Amygdala (tissue), 56 donors: ENCODE measurements around the gene RTP5.
"Not testable (repeated sequence)": the region's sequence is repeated elsewhere in the genome, so short reads cannot be mapped to it uniquely, and the experiment has no call there.

Experiments used
- DNase-seq, 56 donors: peaks; one replicate each; lab custom pipeline; 2025; lab: John Stamatoyannopoulos, UW

The RTP5 gene

DNA sequence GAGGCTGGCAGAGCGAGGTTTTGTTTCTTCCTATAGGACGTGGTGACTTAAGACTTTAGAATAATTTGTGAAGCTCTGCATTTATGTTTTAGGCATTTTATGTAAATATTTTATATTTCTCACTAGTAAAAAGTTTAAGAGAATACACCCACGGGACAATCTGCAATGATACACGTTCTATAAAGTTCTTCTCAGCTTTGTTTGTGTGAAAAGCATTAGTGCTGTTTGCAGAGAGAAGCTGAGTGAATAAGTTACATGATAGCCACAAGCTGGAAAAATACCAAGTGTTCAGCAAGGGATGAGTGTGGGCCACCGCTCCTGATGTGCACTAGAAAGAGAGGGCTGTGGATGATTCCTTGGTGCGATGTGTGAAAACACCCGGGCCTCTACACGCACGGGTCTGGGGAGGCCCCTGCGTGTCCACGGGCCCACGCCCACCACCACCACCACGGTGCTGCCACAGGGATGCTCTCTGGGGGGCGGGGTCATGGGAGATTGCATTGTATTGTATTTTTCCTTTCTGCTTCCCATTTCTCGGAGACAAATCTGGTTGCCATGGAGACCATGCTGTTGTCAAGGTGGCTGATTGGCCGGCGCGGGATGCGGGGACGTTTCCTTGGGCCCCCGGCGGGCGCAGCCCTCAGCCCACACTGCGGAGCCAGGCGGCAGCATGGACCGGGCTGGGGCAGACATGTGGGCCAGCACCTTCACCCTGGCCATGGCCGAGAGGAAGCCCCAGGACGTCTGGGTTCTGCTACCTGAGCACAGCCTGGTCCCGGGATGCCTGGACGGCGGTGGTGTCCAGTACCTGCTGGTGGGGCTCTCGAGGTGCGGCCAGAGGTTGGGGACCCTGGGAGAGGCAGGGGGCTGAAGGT is at the start of gene RTP5:
Gene RTP5 (plus strand): TSS at position 643 of the 875 bp plus-strand sequence. CDS start 28 bp downstream, at position 671.
- DNase-seq = peak in 17 of 56 donors; percentile 14 to 78 (median 47)

DNA sequence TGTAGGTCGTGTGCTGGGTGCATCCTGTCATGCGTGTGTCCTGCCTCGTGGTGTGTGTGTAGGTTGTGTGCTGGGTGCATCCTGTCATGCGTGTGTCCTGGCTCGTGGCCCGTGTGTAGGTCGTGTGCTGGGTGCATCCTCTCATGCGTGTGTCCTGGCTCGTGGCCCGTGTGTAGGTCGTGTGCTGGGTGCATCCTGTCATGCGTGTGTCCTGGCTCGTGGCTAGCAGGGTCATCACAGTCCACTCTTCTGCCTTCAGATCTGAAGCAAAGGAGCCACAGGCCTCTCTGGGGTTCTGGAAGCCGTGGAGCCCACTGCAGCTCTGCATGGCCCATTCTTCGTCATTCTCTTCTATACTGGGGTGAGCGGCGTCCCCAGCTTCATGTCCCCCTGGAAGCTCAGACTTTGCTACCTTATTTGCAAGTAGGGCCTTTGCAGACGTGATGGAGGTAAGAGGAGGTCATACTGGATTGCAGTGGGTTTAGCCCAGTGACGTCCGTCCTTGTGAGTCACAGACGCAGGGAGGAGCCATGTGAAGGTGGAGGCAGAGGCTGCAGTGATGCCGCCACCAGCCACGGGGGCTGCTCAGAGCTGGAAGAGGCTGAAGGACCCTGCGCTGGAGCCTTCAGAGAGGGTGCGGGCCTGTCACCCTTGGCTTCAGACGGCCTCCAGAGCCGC is 49.4 kb upstream of the RTP5 start:
- DNase-seq = not testable (repeated sequence)

DNA sequence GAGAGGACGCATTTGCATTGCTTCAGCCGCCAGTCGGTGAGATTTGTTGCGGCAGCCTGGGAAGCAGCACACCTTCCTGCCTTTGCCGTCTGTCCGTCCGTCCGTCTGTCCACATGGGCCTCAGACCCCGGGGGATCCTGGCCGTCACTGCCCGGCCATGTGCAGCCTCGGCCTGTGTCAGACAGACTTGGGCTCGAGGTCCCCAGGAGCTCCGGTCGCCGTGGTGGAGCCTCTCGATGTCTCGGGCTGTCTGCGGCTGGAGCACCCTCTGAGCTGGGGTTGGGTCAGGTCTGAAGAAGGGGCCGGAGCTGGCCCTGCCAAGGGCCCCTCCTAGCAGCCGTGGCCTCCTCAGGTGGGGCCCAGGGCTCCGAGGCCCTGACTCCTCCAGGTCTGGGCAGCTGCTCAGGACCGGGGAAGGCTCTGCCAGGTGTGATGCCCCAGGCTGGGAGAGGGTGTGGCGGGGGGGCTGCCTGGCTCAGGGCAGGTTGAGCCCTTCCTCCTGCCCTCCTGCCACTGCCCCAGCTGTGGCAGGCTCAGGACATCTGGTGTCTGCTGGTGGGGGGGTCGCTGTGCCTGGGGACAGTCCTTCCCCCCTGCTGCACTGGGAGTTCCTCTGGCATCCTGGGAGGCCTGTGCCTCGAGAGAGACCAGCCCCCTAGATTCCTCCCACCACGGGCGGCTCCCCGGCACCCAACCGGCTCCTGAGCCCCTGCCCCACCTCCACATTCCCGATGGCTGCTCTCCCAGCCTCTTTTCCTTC is 48.7 kb upstream of the RTP5 start:
- no peak for DNase-seq

DNA sequence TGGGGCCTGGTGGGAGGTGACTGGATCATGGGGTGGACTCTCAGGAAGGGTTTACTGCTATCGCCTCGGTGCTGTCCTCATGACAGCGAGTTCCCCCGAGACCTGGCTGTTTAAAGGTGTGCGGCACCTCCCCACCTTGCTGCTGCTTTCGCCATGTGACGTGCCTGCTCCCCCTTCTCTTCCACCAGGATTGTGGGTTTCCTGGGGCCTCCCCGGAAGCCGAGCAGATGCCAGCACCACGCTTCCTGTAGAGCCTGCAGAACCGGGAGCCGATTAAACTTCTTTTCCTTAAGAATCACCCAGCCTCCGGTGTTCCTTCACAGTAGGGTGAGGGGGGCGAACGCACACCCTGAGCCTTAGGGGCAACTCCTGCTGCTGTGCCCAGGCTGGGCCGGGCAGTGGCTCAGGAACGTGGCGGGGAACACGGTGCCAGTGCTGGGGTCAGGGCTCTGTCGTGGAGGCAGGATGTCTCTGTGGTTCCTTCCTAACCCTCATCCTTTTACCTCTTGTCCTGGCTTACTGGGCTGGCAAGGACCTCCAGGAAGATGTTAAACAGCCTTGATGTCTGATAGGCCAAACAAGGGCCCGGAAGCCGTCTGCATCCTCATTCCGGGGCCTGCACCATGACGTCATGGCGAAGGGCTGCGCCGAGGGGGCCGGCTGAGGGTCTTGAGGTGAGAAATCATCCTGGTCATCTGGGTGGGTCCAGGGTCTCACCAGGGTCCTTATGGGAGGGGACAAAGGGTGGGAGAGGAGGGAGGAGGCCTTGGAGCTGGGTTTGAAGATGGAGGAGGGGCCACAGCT is 47.9 kb upstream of the RTP5 start:
- no peak for DNase-seq

DNA sequence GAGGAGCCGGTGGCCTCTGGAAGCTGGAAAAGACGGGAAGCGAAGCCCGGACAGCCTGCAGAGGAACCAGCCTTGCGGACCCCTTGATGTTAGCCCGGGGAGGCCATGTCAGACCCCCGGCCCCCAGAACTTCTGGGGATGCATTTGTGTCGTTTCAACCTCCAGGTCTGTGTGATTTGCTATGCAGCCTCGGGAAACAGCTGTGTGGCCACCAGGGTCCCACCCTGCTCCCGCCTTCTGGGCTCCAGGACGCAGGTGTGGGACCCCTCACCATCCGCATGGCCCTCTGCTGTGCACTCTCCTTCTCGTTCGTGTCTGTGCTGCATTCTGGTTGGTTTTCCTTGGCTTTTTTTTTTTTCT is 47.3 kb upstream of the RTP5 start:
- no peak for DNase-seq

DNA sequence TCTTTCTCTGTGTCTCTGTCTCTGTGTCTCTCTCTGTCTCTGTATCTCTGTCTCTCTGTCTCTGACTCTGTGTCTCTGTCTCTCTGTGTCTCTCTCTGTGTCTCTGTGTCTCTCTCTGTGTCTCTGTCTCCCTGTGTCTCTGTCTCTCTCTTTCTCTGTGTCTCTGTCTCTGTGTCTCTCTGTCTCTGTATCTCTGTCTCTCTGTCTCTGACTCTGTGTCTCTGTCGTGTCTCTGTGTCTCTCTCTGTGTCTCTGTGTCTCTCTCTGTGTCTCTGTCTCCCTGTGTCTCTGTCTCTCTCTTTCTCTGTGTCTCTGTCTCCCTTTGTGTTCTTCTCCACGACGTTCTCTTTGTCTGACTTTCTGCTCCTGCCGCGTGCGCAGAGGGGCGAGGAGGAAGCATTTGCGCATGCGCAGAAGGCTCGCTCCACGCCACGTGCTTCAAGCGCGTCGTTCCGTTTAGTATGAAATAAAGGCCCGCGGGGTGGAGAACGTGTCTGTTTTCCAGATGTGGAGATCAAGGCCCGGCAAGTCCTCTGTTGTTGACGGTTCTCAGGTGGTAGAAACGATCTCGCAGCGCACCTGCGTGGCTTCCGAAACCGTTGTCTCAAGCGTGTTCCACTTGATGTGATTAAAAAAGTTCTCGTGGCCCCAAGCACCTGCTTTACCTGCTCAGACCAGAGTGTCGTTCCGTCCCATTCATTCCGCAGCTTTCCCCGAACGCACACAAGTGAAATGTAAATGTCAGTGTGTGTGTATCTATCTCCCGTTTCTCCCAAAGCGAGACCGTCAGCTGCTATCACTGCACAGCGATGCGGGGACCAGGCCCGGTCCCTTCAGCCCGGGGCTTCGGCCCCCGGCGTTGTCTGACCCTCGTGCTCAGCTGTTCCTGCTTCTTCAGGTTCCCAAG is 45.7 kb upstream of the RTP5 start:
- DNase-seq = not testable (repeated sequence)

DNA sequence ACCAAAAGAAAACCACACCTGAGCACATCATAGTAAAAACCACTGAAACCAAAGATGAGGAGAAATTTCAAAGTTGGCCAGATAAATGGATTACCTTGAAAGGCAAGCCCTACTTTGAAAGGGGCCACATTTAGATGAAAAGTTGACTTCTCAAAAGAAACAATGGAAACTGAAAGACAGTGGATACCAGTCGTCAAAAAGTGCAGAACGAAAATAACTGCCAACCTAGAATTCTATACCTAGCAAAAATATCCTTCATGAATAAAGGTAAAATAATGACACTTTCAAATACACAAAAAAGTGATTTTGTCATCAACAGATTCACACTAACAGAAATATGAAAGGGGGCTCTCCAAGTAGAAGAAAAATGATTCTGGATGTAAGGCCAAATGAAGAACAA is 42.1 kb upstream of the RTP5 start:
- no peak for DNase-seq

DNA sequence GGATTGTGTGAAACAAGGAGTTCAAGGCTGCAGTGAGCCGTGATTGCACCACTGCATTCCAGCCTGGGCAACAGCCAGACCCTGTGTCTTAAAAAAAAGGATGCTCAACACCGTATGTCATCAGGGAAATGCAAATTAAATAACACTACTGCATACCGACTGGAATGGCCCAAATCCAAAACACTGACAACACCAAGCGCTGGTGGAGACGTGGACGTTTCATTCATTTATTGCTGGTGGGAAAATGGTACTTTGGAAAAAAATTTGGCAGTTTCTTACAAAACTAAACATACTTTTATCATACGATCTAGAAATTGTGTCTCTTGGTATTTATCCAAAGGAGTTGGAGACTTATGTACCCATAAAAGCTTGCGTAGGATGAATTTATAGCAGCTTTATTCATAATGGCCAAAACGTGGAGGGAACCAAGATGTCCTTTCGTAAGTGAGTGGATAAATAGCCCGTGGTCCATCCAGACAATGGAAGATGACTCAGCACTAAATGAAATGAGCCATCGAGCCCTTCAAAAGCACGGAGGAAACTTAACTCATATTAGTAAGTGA is 36.3 kb upstream of the RTP5 start:
- DNase-seq = no peak

DNA sequence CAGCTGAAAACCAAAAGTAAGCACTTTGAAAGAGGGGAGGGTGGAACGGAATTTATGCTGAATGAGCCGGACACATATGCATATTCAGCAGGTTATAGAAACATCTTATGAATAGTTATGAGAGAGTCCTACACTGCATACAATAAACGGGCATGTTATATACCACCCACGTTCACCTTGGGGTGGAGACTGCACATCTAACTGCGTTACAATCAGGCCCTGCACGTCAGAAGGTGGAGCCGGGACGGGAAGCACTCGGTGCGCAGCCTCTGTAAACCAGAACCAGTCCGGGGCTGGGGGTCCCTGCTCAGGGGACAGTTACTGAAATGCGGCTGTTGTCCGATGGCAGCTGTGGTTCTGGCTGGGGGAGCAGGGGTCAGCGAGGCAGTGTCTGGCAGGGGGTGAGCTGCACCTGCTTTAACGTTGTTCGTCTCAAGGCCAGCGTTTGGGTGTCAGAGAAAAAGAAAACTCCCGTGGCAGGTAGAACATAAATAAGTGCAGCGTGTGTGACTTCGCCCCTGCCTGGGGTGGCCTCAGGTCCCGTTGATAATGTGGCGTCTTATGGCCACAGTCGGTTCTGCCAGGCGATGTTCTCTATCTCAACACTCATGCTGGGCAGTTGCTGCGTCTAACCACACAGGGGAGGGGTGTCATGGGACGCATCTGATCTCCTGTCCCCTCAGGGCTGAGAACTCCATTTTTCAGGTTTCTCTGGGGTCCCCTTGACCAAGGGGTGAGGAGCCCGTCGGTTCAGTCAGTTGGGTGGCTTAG is 35.6 kb upstream of the RTP5 start:
- DNase-seq = not testable (repeated sequence)

DNA sequence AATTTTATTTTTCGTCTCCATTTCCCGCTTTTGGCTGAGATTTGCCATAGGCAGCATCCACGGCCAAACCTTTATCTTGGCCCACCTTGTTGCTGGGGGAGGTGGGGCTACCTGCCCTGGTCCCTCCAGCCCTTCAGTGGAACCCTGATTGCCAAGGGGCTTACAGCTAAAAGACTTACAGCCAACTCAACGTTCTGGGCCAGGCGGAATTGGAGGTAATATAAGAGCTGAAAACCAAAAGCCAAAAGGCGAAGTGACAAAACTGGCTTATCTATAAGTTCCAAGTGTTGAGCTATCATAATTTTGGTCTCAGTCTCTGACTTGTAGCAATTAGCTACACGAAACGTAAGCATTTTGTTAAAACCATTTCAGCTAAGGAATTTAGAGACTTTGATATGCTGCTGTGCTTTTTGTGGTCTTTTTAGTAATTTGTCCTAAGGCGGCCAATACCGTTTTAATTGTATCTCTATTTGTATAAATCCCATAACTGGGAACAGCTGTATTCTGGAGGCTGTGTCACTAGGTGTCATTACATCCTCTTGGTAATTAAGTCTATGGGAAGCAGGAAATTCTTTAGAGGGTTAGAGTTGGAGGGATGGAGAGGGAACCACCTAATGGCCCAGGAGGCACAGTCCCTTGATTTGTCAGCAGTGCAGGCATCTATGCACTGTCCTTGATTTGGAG is 34.9 kb upstream of the RTP5 start:
- no peak for DNase-seq

DNA sequence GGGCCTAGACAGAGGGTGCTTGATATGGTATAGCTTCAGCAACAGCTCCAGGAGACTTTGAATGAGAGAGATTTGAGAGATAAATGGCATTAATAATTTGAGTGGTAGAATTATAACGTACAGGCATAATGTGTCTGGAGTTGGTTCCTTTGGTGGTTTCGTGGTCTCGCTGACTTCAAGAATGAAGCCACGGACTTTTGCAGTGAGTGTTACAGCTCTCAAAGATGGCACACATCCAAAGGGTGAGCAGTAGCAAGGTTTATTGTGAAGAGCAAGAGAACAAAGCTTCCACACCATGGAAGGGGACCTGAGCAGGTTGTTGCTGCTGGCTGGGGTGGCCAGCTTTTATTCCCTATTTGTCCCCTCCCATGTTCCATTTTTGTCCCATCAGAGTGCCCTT is 33.9 kb upstream of the RTP5 start:
- no peak for DNase-seq

DNA sequence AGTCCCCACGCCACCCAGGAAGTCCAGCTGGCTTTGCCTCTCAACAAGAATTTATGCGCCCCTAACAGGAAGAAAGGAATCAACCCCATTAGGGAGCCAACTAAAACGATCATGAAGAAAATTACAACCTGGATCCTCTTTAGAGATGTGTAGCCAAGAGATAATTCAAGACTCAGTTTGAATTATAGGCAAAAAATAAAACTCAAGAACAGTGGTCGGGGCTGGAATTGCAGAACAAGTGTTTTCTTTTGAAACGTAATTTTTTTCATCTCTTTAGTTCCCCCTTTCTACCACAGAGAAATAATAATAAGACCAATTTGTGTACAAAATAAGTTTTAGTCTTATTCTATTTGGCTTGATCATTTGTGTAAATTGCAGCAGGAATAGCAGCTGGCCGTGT is 33.2 kb upstream of the RTP5 start:
- no peak for DNase-seq

DNA sequence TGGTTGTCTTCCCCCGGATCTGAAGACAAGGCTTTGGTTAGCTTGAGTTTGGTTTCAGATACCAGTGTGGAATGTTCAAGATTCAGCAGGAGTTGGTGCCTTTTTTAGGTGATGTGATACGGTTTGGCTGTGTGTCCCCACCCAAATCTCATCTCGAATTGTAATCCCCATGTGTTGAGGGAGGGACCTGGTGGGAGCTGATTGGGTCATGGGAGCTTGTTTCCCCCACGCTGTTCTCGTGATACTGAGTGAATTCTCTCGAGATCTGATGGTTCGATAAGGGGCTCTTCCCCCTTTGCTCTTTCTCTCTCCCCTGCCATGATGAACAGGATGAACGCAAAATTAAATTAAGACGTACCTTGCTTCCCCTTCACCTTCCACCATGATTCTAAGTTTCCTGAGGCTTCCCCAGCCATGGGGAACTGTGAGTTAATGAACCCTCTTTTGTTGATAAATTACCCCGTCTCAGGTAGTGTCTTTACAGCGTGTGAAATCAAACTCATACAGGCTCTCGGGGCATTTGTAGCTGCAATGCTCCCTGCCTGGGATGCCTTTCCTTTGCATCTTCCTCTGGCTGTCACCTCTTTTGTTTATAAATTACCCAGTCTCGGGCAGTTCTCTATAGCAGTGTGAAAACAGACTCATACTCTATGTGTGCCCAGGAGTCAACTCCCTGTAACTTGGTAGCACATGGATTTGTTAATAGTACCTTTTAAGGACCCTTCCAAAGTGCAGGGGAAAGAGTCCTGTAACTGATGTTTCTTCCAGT is 32.1 kb upstream of the RTP5 start:
- DNase-seq = no peak

DNA sequence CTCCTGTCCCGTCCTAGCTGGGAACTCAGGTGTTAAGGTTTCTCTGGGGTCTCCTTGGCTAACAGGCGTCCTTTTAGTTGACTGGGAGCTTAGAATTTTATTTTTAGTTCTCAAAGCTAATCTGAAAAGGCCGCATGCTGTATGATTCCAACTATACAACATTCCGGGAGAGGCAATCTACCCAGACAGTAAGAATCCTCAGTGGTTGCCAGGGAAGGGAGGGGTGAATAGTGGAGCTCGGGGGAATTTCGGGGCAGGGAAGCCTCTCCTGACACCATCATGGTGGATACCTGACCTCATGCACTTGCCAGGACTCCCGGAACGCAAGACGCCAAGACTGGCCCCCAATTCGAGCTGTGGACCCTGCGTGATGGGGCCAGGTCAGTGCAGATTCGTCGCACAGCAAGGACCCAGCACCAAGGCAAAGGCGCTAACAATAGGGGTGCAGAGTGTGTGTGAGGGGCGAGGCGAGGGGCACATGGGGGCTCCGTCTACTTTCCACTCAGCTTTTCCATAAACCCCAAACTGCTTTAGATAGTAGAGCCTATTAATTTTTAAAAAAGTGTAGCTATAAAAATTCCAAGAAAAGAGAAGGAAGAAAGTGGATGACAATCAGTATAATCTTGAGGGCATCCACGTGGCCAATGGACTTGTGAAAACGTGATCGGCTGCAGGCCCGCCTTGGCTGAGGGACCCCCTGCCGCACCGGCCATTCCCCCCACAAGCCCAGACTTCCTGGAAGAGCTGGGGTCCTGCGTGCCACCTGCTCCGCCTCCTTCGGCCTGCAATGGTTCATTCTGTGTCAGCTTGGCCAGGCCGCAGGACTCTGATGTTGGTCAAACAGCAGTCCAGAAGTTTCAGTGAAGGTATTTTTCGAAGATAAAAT is 28.1 kb upstream of the RTP5 start:
- no peak for DNase-seq

DNA sequence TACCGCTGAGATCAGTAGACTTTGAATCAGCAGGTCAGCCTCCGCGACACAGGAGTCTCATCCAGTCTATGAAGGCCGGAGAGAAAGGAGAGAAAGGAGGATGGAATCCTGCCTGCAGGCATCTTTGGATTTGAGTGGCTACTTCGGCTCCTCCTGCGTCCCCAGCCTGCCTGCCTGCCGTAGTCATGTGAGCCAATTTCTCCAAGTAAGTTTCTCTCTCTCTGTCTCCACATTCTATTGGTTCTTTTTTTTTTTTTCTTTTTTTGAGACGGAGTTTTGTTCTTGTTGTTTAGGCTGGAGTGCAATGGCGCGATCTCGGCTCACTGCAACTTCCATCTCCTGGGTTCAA is 27.5 kb upstream of the RTP5 start:
- DNase-seq = no peak
